ENCODE data around the gene SPCS2. TPM values are rescaled to one million over a fixed set of nuclear protein-coding genes. Genes with fewer than 3 reads are reported as not detected.

SPCS2 gene
- total and polyA plus RNA-seq, 2 donors (not counting 3 experiments of a cell fraction or from before 2014, with no cell fraction given): 88.9 to 140 TPM

DNA sequence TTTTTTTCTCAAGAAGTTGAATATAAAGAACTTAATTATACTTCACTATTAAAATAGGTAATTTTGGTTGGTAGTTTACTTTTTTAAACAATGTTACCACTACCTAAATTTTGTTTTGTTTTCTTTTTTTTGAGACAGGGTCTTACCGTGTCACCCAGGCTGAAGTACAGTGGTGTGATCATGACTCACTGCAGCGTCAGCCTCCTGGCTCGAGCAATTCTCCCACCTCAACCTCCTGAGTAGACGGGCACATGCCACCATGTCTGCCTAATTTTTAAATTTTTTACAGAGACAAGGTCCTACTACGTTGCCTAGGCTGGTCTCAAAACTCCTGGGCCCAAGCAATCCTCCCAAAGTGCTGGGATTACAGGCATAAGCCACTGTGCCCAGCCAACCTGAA lies 17.6 kb downstream of the SPCS2 start:
- Histone ChIP-seq H2AFZ (ENCODE audit: low read depth, low read length) (no peak overlapping the region), H3K4me2 (ENCODE audit: insufficient read depth, low read length) (no peak overlapping the region), H4K20me1 (replicated peaks; ENCODE audit: control insufficient read depth, extremely low read depth, insufficient read depth, low read length) (peaks cover 3% of the 10 kb centered on the region), H3K9ac (replicated peaks; ENCODE audit: extremely low read depth, insufficient read depth, low read length) (no peak overlapping the region), H3K27ac (ENCODE audit: insufficient read depth, low read depth, low read length) (peak overlapping the region; percentile 33), H3K36me3 (ENCODE audit: control insufficient read depth in 2 of 2, extremely low read depth in 1 of 2, insufficient read depth in 2 of 2, low read length in 2 of 2) (peaks cover 6 to 11% of the 10 kb centered on the region in 2 experiments), H3K4me1 (ENCODE audit: control insufficient read depth, extremely low read depth, insufficient read depth, low read length) (no peaks in the 10 kb centered on the region), H3K9me3 (replicated peaks; ENCODE audit: control insufficient read depth, insufficient read depth, low read length) (no peaks in the 10 kb centered on the region), H3K27me3 (ENCODE audit: control insufficient read depth in 2 of 2, insufficient read depth in 2 of 2, low read length in 2 of 2) (no peaks in the 10 kb centered on the region), H3K79me2 (ENCODE audit: control insufficient read depth, insufficient read depth, low read length) (peaks cover 50% of the 10 kb centered on the region), H3K4me3 (replicated peaks in 1 of 3; ENCODE audit: insufficient read depth in 1 of 3, low read depth in 1 of 3, low read length in 3 of 3) (no peak overlapping the region), H3K9me1 (replicated peaks; ENCODE audit: control insufficient read depth, extremely low read depth, insufficient read depth, low read length) (no peaks in the 10 kb centered on the region)
- ChIA-PET POLR2A (no interaction called here), CTCF (interaction anchor here (1.7 kb wide), 1 partner anchor 37 kb away, joined by 4 read pairs; no protein-coding TSS in a partner anchor)
- FAIRE-seq (no peak), DNase-seq (ENCODE audit: low read depth, low spot score) (no peak)
- intact Hi-C loops (cut with micrococcal nuclease): no loop called here
- BruUV-seq (replicated peaks): no TSS peak
- dilution Hi-C loops (cut with MboI; ENCODE audit: extremely low pct_ligation_motif_present, low sequenced_read_pairs): no loop called here
- TF ChIP-seq MAX (IDR thresholded peaks at IDR 0.05; ENCODE audit: insufficient read depth, insufficient read length): no peak
- no peak for TF ChIP-seq FOS (IDR thresholded peaks at IDR 0.05; ENCODE audit: borderline replicate concordance, insufficient read depth, low read length)
- no peak for TF ChIP-seq POLR2A (IDR thresholded peaks at IDR 0.05; ENCODE audit: low read depth, low read length)
- TF ChIP-seq POLR2AphosphoS5 (IDR thresholded peaks at IDR 0.05; ENCODE audit: insufficient read depth, low read depth, low read length): no peak
- TF ChIP-seq, protein P1, sequence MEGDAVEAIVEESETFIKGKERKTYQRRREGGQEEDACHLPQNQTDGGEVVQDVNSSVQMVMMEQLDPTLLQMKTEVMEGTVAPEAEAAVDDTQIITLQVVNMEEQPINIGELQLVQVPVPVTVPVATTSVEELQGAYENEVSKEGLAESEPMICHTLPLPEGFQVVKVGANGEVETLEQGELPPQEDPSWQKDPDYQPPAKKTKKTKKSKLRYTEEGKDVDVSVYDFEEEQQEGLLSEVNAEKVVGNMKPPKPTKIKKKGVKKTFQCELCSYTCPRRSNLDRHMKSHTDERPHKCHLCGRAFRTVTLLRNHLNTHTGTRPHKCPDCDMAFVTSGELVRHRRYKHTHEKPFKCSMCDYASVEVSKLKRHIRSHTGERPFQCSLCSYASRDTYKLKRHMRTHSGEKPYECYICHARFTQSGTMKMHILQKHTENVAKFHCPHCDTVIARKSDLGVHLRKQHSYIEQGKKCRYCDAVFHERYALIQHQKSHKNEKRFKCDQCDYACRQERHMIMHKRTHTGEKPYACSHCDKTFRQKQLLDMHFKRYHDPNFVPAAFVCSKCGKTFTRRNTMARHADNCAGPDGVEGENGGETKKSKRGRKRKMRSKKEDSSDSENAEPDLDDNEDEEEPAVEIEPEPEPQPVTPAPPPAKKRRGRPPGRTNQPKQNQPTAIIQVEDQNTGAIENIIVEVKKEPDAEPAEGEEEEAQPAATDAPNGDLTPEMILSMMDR (IDR thresholded peaks at IDR 0.05; ENCODE audit: extremely low read depth in 1 of 2, insufficient read depth in 1 of 2, low read depth in 1 of 2, low read length in 2 of 2): no peak

DNA sequence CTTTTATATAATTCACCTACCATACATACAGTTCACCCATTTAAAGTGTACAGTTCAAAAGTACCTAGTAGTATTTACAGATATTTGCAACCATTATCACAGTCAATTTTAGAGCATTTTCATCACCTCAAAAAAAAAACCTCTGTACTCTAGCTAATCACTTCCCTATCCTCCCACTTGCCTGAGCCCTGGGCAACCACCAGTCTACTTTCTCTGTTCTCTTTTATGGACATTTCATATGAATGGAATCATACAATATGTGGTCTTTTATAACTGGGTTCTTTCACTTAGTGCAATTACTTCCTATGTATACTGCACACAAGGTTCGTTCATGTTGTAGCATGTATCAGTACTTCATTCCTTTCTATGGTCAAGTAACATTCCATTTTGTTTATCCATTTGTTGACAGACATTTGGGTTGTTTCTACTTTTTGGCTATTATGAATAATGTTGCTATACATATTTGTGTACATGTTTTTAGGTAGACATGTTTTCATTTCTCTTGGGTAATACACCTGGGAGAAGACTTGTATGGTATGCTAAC lies 21.9 kb downstream of the SPCS2 start:
- Histone ChIP-seq H3K9ac (replicated peaks; ENCODE audit: extremely low read depth, insufficient read depth, low read length) (no peak overlapping the region), H3K36me3 (ENCODE audit: control insufficient read depth in 2 of 2, extremely low read depth in 1 of 2, insufficient read depth in 2 of 2, low read length in 2 of 2) (peaks cover 13 to 18% of the 10 kb centered on the region in 2 experiments), H3K79me2 (ENCODE audit: control insufficient read depth, insufficient read depth, low read length) (peaks cover 20% of the 10 kb centered on the region), H3K4me3 (replicated peaks in 1 of 3; ENCODE audit: insufficient read depth in 1 of 3, low read depth in 1 of 3, low read length in 3 of 3) (no peak overlapping the region), H3K27me3 (ENCODE audit: control insufficient read depth in 2 of 2, insufficient read depth in 2 of 2, low read length in 2 of 2) (no peaks in the 10 kb centered on the region), H3K4me1 (ENCODE audit: control insufficient read depth, extremely low read depth, insufficient read depth, low read length) (no peaks in the 10 kb centered on the region), H4K20me1 (replicated peaks; ENCODE audit: control insufficient read depth, extremely low read depth, insufficient read depth, low read length) (no peaks in the 10 kb centered on the region), H2AFZ (ENCODE audit: low read depth, low read length) (no peak overlapping the region), H3K9me1 (replicated peaks; ENCODE audit: control insufficient read depth, extremely low read depth, insufficient read depth, low read length) (no peaks in the 10 kb centered on the region), H3K4me2 (ENCODE audit: insufficient read depth, low read length) (no peak overlapping the region), H3K27ac (ENCODE audit: insufficient read depth, low read depth, low read length) (no peak overlapping the region), H3K9me3 (replicated peaks; ENCODE audit: control insufficient read depth, insufficient read depth, low read length) (no peaks in the 10 kb centered on the region)
- CTCF ChIA-PET: interaction anchor here (1.1 to 1.8 kb wide), 2 partner anchors 10 to 18 kb away, joined by 3 to 7 read pairs; no protein-coding TSS in a partner anchor
- FAIRE-seq (no peak), DNase-seq (ENCODE audit: low read depth, low spot score) (no peak)
- TF ChIP-seq POLR2AphosphoS5 (IDR thresholded peaks at IDR 0.05; ENCODE audit: insufficient read depth, low read depth, low read length): no peak
- TF ChIP-seq MAX (IDR thresholded peaks at IDR 0.05; ENCODE audit: insufficient read depth, insufficient read length): no peak
- no peak for TF ChIP-seq JUN (IDR thresholded peaks at IDR 0.05; ENCODE audit: borderline replicate concordance, insufficient read depth, insufficient read length, low read depth)
- dilution Hi-C loops (cut with MboI; ENCODE audit: extremely low pct_ligation_motif_present, low sequenced_read_pairs): no loop called here
- no TSS peak for BruUV-seq (replicated peaks)
- intact Hi-C loops (cut with micrococcal nuclease): no loop called here
- POLR2A ChIA-PET: no interaction called here
